ENCODE data around the gene CLTCL1. TPM values are rescaled to one million over a fixed set of nuclear protein-coding genes. Genes with fewer than 3 reads are reported as not detected.
"Not testable (repeated sequence)": the region's sequence is repeated elsewhere in the genome, so short reads cannot be mapped to it uniquely, and the experiment has no call there.

CLTCL1 gene
- total and polyA plus RNA-seq, 3 donors from 2014 or later = 46.6 to 107 (median 54.4) TPM

DNA sequence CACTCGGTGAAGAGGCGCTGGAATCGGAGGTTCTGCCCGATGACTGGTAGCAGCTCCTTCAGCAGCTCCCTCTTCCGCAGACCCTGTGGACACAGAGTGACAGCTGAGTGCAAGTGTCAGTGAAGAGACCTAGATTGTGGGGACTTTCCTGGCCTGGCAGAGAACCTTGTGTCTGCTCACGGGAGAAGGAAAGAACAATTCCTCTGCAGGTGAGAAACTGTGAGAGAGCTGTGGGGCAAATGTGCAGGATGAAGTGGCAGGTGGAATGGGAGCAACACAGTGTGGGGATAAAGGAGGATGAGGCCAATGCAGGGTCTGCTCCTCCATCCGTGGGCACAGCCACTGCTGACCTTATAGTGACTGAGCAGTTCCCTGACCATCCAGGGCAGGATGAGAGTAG is 40.0 kb upstream of the CLTCL1 start:
- H3K4me3 ChIP-seq = no peak overlapping the region
- TF ChIP-seq, protein P1, sequence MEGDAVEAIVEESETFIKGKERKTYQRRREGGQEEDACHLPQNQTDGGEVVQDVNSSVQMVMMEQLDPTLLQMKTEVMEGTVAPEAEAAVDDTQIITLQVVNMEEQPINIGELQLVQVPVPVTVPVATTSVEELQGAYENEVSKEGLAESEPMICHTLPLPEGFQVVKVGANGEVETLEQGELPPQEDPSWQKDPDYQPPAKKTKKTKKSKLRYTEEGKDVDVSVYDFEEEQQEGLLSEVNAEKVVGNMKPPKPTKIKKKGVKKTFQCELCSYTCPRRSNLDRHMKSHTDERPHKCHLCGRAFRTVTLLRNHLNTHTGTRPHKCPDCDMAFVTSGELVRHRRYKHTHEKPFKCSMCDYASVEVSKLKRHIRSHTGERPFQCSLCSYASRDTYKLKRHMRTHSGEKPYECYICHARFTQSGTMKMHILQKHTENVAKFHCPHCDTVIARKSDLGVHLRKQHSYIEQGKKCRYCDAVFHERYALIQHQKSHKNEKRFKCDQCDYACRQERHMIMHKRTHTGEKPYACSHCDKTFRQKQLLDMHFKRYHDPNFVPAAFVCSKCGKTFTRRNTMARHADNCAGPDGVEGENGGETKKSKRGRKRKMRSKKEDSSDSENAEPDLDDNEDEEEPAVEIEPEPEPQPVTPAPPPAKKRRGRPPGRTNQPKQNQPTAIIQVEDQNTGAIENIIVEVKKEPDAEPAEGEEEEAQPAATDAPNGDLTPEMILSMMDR (IDR thresholded peaks at IDR 0.05) = no peak
- no peak for TF ChIP-seq POLR2A (IDR thresholded peaks at IDR 0.05)
- no peak for DNase-seq
- no peaks in the 10 kb centered on the region for H3K4me1 ChIP-seq
- H3K36me3 ChIP-seq (ENCODE audit: low read depth, missing control alignments) = peaks cover 3% of the 10 kb centered on the region
- H3K9me3 ChIP-seq = no peaks in the 10 kb centered on the region
- no peaks in the 10 kb centered on the region for H3K27me3 ChIP-seq
- intact Hi-C loops (cut with DNase I; ENCODE audit: low total_unique reads) = no loop called here
- H3K27ac ChIP-seq = no peak overlapping the region
- 91 to 94% methylated on average over 3 to 7 of the region's 7 CpGs for WGBS, 2 donors

DNA sequence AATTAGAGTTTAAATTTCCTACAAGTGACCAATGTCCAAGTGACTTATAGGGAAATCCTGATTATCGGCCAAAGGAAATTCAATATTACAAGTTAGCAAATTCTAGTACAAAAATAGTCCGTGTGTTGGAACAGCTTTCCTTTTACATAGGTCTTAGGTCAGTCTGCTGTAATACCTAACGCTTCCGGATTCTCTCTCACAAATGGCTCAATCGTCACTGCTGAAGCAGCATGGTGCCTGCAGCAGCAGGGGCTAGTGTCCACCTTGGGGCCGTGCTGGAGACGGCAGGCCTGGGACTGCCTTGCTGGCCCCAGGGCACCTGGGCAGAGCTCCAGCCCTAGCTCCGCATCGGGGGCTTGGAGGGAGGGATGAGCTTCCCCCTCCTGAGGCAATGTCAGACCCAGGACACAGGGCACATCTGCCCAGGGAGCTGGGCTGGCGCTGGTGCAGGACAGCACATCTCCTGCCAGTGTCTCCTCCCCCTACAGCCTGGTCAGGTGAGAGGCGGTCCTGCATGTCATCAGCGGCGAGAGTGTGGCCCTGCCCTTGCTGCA is 39.4 kb upstream of the CLTCL1 start:
- no peak overlapping the region for H3K27ac ChIP-seq
- no peaks in the 10 kb centered on the region for H3K4me1 ChIP-seq
- 95 to 96% methylated on average over 8 to 13 of the region's 13 CpGs for WGBS, 2 donors
- H3K9me3 ChIP-seq = no peaks in the 10 kb centered on the region
- H3K36me3 ChIP-seq (ENCODE audit: low read depth, missing control alignments) = peaks cover 3% of the 10 kb centered on the region
- TF ChIP-seq, protein P1 (IDR thresholded peaks at IDR 0.05) = no peak
- TF ChIP-seq POLR2A (IDR thresholded peaks at IDR 0.05) = no peak
- no peak overlapping the region for H3K4me3 ChIP-seq
- intact Hi-C loops (cut with DNase I; ENCODE audit: low total_unique reads) = no loop called here
- H3K27me3 ChIP-seq = no peaks in the 10 kb centered on the region
- no peak for DNase-seq

DNA sequence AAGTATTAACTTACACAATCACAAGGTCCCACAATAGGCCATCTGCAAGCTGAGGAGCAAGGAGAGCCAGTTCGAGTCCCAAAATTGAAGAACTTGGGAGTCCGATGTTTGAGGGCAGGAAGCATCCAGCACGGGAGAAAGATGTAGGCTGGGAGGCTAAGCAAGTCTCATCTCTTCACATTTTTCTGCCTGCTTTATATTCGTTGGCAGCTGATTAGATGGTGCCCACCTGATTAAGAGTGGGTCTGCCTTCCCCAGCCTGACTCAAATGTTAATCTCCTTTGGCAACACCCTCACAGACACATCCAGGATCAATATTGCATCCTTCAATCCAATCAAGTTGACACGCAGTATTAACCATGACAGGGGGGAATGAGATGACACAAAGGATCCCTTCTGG is 38.7 kb upstream of the CLTCL1 start:
- intact Hi-C loops (cut with DNase I; ENCODE audit: low total_unique reads); H3K27ac ChIP-seq; H3K4me3 ChIP-seq; DNase-seq; H3K9me3 ChIP-seq; H3K27me3 ChIP-seq; H3K36me3 ChIP-seq (ENCODE audit: low read depth, missing control alignments); H3K4me1 ChIP-seq: not testable (repeated sequence)
- WGBS, 2 donors = 88 to 93% methylated on average over 5 of the region's 5 CpGs

DNA sequence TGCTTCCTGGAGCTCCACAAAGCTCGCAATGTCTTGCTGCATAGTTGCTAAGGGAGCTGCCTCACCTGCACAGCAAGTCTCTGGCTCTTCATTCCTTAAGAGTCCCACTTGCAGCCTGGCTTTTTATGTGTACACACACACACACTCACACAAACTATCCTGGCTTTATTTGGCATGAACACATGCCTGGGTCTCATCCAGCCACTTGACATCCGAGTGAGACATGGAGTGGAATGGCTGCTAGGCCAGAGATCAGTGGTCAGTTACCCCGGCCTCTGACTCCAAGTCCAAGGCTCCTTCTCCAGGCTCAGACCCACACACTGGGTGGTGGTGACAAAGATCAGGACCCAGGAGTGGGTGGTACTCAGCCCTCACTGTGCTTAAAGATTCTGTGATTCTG is 37.9 kb upstream of the CLTCL1 start:
- H3K27ac ChIP-seq = no peak overlapping the region
- H3K36me3 ChIP-seq (ENCODE audit: low read depth, missing control alignments) = peaks cover 3% of the 10 kb centered on the region
- intact Hi-C loops (cut with DNase I; ENCODE audit: low total_unique reads) = no loop called here
- no peaks in the 10 kb centered on the region for H3K27me3 ChIP-seq
- H3K4me1 ChIP-seq = no peaks in the 10 kb centered on the region
- H3K9me3 ChIP-seq = no peaks in the 10 kb centered on the region
- DNase-seq = no peak
- no peak overlapping the region for H3K4me3 ChIP-seq
- TF ChIP-seq POLR2A (IDR thresholded peaks at IDR 0.05) = no peak
- TF ChIP-seq, protein P1 (IDR thresholded peaks at IDR 0.05) = no peak
- WGBS, 2 donors = 94 to 100% methylated on average over 3 of the region's 3 CpGs

DNA sequence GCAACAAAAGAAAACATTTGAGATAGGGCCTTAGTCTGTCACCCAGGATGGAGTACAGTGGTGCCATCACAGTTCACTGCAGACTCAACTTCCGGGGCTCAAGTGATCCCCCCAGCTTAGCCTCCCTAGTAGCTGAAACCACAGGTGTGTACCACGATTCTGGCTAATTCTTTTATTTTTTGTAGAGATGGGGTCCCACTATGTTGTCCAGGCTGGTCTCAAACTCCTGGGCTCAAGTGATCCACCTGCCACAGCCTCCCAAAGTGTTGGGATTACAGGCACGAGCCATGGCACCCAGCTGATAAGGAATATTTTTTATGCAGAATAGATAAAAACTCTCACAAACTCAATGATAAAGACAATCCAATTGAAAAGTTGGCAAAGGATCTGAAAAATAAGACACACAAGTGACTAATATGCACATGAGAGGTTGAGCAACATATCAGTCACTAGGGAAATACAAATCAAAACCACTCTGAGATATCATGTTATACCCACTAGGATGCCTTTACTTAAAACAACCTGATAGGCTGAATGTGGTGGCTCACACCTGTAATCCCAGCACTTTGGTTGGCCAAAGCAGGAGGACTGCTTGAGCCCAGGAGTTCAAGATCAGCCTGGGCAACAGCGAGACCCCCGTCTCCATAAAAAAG is 33.9 kb upstream of the CLTCL1 start:
- Histone ChIP-seq H3K27ac (no peak overlapping the region), H3K36me3 (ENCODE audit: low read depth, missing control alignments) (no peaks in the 10 kb centered on the region), H3K9me3 (no peaks in the 10 kb centered on the region), H3K4me1 (no peaks in the 10 kb centered on the region), H3K27me3 (no peaks in the 10 kb centered on the region), H3K4me3 (no peak overlapping the region)
- 92 to 93% methylated on average over 5 of the region's 5 CpGs for WGBS, 2 donors
- intact Hi-C loops (cut with DNase I; ENCODE audit: low total_unique reads) = no loop called here
- DNase-seq = no peak
- TF ChIP-seq POLR2A (IDR thresholded peaks at IDR 0.05) = no peak
- TF ChIP-seq, protein P1 (IDR thresholded peaks at IDR 0.05) = no peak

DNA sequence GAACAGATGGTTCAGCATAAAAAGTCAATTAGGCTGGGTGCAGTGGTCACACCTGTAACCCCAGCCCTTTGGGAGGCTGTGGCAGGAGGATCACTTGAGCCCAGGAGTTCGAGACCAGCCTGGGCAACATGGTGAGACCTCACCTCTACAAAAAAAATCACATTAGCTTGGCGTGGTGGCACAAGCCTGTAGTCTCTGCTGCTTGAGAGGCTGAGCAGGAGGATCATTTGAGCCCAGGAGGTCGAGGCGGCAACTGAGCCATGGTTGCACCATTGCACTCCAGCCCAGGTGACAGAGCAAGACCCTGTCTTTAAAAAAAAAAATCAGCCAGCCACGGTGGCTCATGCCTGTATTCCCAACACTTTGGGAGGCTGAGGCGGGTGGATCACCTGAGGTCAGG is 31.9 kb upstream of the CLTCL1 start:
- DNase-seq; H3K36me3 ChIP-seq (ENCODE audit: low read depth, missing control alignments); H3K27me3 ChIP-seq; H3K27ac ChIP-seq; H3K4me1 ChIP-seq; H3K9me3 ChIP-seq; intact Hi-C loops (cut with DNase I; ENCODE audit: low total_unique reads); H3K4me3 ChIP-seq: not testable (repeated sequence)
- WGBS, 2 donors = 87 to 93% methylated on average over 6 of the region's 6 CpGs

Measured in testis (tissue), 3 donors.